ENCODE data around the gene DPYSL3. TPM values are rescaled to one million over a fixed set of nuclear protein-coding genes. Genes with fewer than 3 reads are reported as not detected.

The DPYSL3 gene
- polyA plus RNA-seq, 1 of the 3 experiments (the other 2 are of a cell fraction) = 123 TPM

GRCh38 chr5:147455822-147456450 is 53.9 kb downstream of the DPYSL3 start:
- peaks cover 12% of the 10 kb centered on the region; the same call in 1 of the 2 replicates for H4K20me1 ChIP-seq (ENCODE audit: insufficient read depth)
- WGBS (ENCODE audit: low lambda C conversion rate) = 35% methylated on average over 1 of the region's 1 CpG
- H3K27me3 ChIP-seq (ENCODE audit: insufficient read depth) = no peaks in the 10 kb centered on the region
- ChIA-PET CTCF (interaction anchor here (0.9 to 8.8 kb wide), 4 partner anchors 54 to 121 kb away, joined by 4 to 118 read pairs (median 36); partner anchors contain the start of gene DPYSL3), POLR2A (interaction anchor here (0.7 kb wide), 1 partner anchor 890 kb away, joined by 3 read pairs; no protein-coding TSS in a partner anchor)
- H3K9me3 ChIP-seq = no peaks in the 10 kb centered on the region
- H3K27ac ChIP-seq (ENCODE audit: low read depth in 2 of 2, low read length in 1 of 2) = peak overlapping the region; percentile 61 to 90
- TF ChIP-seq CTCF (IDR thresholded peaks at IDR 0.05) = no peak
- TF ChIP-seq FOSL2 (IDR thresholded peaks at IDR 0.05; ENCODE audit: borderline replicate concordance, low read depth) = no peak
- TF ChIP-seq TEAD4 (IDR thresholded peaks at IDR 0.05; ENCODE audit: borderline replicate concordance, insufficient read depth) = no peak
- TF ChIP-seq EP300 (IDR thresholded peaks at IDR 0.05; ENCODE audit: borderline replicate concordance in 1 of 2, low read depth in 1 of 2, low read length in 1 of 2) = peak in 1 of 2 experiments; percentile 61; a peak in 2 of 4 replicates
- TF ChIP-seq MXI1 (IDR thresholded peaks at IDR 0.05; ENCODE audit: low read depth, low read length) = peak; percentile 44; the same call in 1 of the 2 replicates
- no peak for TF ChIP-seq ZBTB33 (IDR thresholded peaks at IDR 0.05; ENCODE audit: borderline replicate concordance, low read depth)
- TF ChIP-seq MAX (IDR thresholded peaks at IDR 0.05; ENCODE audit: low read depth) = no peak
- TF ChIP-seq TAF1 (IDR thresholded peaks at IDR 0.05; ENCODE audit: borderline replicate concordance, low read depth, low read length) = no peak
- TF ChIP-seq TCF12 (IDR thresholded peaks at IDR 0.05) = peak; percentile 35; the same call in 1 of the 2 replicates
- no peak for TF ChIP-seq EZH2phosphoT487 (IDR thresholded peaks at IDR 0.05; ENCODE audit: borderline replicate concordance, low read depth)
- TF ChIP-seq FOXM1 (IDR thresholded peaks at IDR 0.05; ENCODE audit: low read depth) = no peak
- no peak for TF ChIP-seq POLR2AphosphoS5 (IDR thresholded peaks at IDR 0.05; ENCODE audit: low read depth, low read length)
- H3K4me1 ChIP-seq (ENCODE audit: control insufficient read depth in 1 of 2, insufficient read depth in 2 of 2, low read depth in 1 of 2, low read length in 1 of 2) = peaks cover 16 to 22% of the 10 kb centered on the region in 2 experiments
- no peak overlapping the region for H2AFZ ChIP-seq (ENCODE audit: low read depth)
- peaks cover 0 to 7% of the 10 kb centered on the region in 2 experiments for H3K36me3 ChIP-seq (replicated peaks in 1 of 2; ENCODE audit: control insufficient read depth in 1 of 2, insufficient read depth in 2 of 2, low read length in 1 of 2)
- H3K79me2 ChIP-seq (ENCODE audit: insufficient read depth) = peaks cover 49% of the 10 kb centered on the region
- no peak overlapping the region for H3K4me3 ChIP-seq (ENCODE audit: low read depth in 2 of 2, low read length in 1 of 2)
- peaks cover 17% of the 10 kb centered on the region for H3F3A ChIP-seq (replicated peaks; ENCODE audit: insufficient read depth)
- H3K4me2 ChIP-seq = peak overlapping the region; percentile 51; the same call in 1 of the 2 replicates
- H3K9ac ChIP-seq = no peak overlapping the region
- peak; percentile 42 for DNase-seq
- no peaks in the 10 kb centered on the region for H3K9me2 ChIP-seq

Data from SK-N-SH (cell line).